A549 (cell line): ENCODE data around the gene TRABD2A. TPM values are rescaled to one million over a fixed set of nuclear protein-coding genes. Genes with fewer than 3 reads are reported as not detected.

Experiments used
- ATAC-seq, 2 experiments: fragments of 200-7000 bp in 1 of 2; fragments of >200 bp in 1 of 2; cut with Nextera tagmentation in 1 of 2; cut with Tn5 transposase in 1 of 2; 3 replicates each; pipeline versions ENCODE4 v1.8.0 to v1.9.1; 2018 to 2020; ENCODE audit warnings: mild to moderate bottlenecking in 1 of 2, moderate library complexity in 1 of 2
- CTCF ChIA-PET: fragments of 300-600 bp; sonication (Branson Sonifier 250); formaldehyde crosslinking; extraction: SDS; loops from one replicate; lab custom pipeline; 2021; ENCODE audit warnings: antibody characterized with exemption, inconsistent platforms; lab: Yijun Ruan, JAX
- POLR2A ChIA-PET: fragments of 350-600 bp; formaldehyde crosslinking; extraction: SDS; loops from one replicate; lab custom pipeline; 2021; ENCODE audit warnings: antibody characterized with exemption, inconsistent platforms; lab: Yijun Ruan, JAX
- DNase-seq, 2 experiments: peaks; one replicate each; pipeline versions ENCODE4 v3.0.0 to v3.0.0-alpha.2; 2011 to 2016; ENCODE audit warnings: low read depth in 1 of 2, low spot score in 1 of 2
- FAIRE-seq: peaks from 2 replicates; lab custom pipeline; 2011; peaks lifted over from hg19 to GRCh38; lab: Jason Lieb, UNC
- H3K27ac ChIP-seq, 2 experiments: fragments of >200 bp; sonication (Bioruptor Twin); formaldehyde crosslinking; 3 replicates each; pipeline ENCODE4 v1.5.1; 2016 to 2017
- H3K4me1 ChIP-seq: fragments of >200 bp; sonication (Bioruptor Twin); formaldehyde crosslinking; 3 replicates; pipeline ENCODE4 v1.6.1; 2016
- H3K4me2 ChIP-seq: fragments of >200 bp; sonication (Bioruptor Twin); formaldehyde crosslinking; 3 replicates; pipeline ENCODE4 v1.6.1; 2016
- H3K4me3 ChIP-seq: fragments of >200 bp; sonication (Bioruptor Twin); formaldehyde crosslinking; 3 replicates; pipeline ENCODE4 v1.5.1; 2016
- H3K9me3 ChIP-seq: fragments of >200 bp; sonication (Bioruptor Twin); formaldehyde crosslinking; 3 replicates; pipeline ENCODE4 v1.6.1; 2016
- ATOH8 ChIP-seq: fragments of 250-450 bp; sonication (Bioruptor Pico); IDR thresholded peaks from 2 replicates; pipeline ENCODE4 v1.5.0; 2020; ENCODE audit warnings: low read depth, mild to moderate bottlenecking, moderate library complexity
- BCL3 ChIP-seq: fragments of >200 bp; sonication (Bioruptor Twin); formaldehyde crosslinking; IDR thresholded peaks from 3 replicates; pipeline ENCODE4 v1.6.1; 2016
- BHLHE40 ChIP-seq: IDR thresholded peaks from 2 replicates; pipeline ENCODE4 v1.6.1; 2012; ENCODE audit warnings: low read depth, low read length, inconsistent platforms
- CHD2 ChIP-seq: fragments of 150-350 bp; IDR thresholded peaks from 2 replicates; pipeline ENCODE4 v1.6.1; 2014; ENCODE audit warnings: low read length; ENCODE audit not compliant: partially characterized antibody
- ELK1 ChIP-seq: fragments of 150-350 bp; IDR thresholded peaks from 2 replicates; pipeline ENCODE4 v1.6.1; 2014; ENCODE audit warnings: low read depth, mild to moderate bottlenecking, low read length
- EP300 ChIP-seq, 2 experiments: fragments of >200 bp; sonication (Bioruptor Twin); formaldehyde crosslinking; IDR thresholded peaks; 2 replicates in 1 of 2; 3 replicates in 1 of 2; pipeline ENCODE4 v1.6.1; 2016 to 2017
- FOSL2 ChIP-seq, 2 experiments: fragments of 450-650 bp in 1 of 2; fragments of >200 bp in 1 of 2; sonication (Bioruptor Twin) in 1 of 2; formaldehyde crosslinking; IDR thresholded peaks; 2 replicates each; pipeline versions ENCODE4 v1.5.0 to v1.6.1; 2016 to 2020; ENCODE audit warnings: mild to moderate bottlenecking in 1 of 2, moderate library complexity in 1 of 2
- FOXS1 ChIP-seq: fragments of 250-450 bp; sonication (Bioruptor Pico); IDR thresholded peaks from 2 replicates; pipeline ENCODE4 v1.5.0; 2020; ENCODE audit warnings: mild to moderate bottlenecking, moderate library complexity
- HES2 ChIP-seq: fragments of >200 bp; sonication (Bioruptor Twin); formaldehyde crosslinking; IDR thresholded peaks from 2 replicates; pipeline ENCODE4 v1.6.1; 2016
- HEYL ChIP-seq: fragments of 250-450 bp; sonication (Bioruptor Pico); IDR thresholded peaks from 2 replicates; pipeline ENCODE4 v1.8.0; 2021; ENCODE audit warnings: mild to moderate bottlenecking, moderate library complexity
- HOXA7 ChIP-seq: fragments of 250-450 bp; sonication (Bioruptor Pico); IDR thresholded peaks from 2 replicates; pipeline ENCODE4 v1.5.0; 2020; ENCODE audit warnings: mild to moderate bottlenecking, moderate library complexity
- HOXB13 ChIP-seq: fragments of 250-450 bp; sonication (Bioruptor Pico); IDR thresholded peaks from 2 replicates; pipeline ENCODE4 v1.5.0; 2020; ENCODE audit warnings: low read depth, mild to moderate bottlenecking, moderate library complexity
- HOXB5 ChIP-seq: fragments of 250-450 bp; sonication (Bioruptor Pico); IDR thresholded peaks from 2 replicates; pipeline ENCODE4 v1.5.0; 2020; ENCODE audit warnings: mild to moderate bottlenecking, moderate library complexity
- JUNB ChIP-seq: fragments of >200 bp; sonication (Bioruptor Twin); formaldehyde crosslinking; IDR thresholded peaks from 2 replicates; pipeline ENCODE4 v1.6.1; 2016
- MAX ChIP-seq: IDR thresholded peaks from 2 replicates; pipeline ENCODE4 v1.6.1; 2012
- MAZ ChIP-seq: fragments of 150-350 bp; IDR thresholded peaks from 2 replicates; pipeline ENCODE4 v1.6.1; 2014; ENCODE audit warnings: antibody characterized with exemption, low read depth, low read length, borderline replicate concordance
- MYC ChIP-seq: IDR thresholded peaks from 2 replicates; pipeline ENCODE4 v1.6.1; 2012; ENCODE audit warnings: mild to moderate bottlenecking, inconsistent platforms, low read length, improper control_type of control experiment, borderline replicate concordance
- NFE2L2 ChIP-seq: fragments of 150-350 bp; conservative IDR thresholded peaks from 2 replicates; pipeline ENCODE4 v1.6.1; 2014; ENCODE audit warnings: low read length
- NR3C1 ChIP-seq: fragments of >200 bp; sonication (Bioruptor Twin); formaldehyde crosslinking; IDR thresholded peaks from 3 replicates; pipeline ENCODE4 v1.6.1; 2017
- PHF8 ChIP-seq: fragments of 200-600 bp; sonication (generic); IDR thresholded peaks from 2 replicates; pipeline ENCODE4 v1.6.1; 2016; ENCODE audit warnings: low read depth, mild to moderate bottlenecking, antibody characterized with exemption, moderate library complexity, borderline replicate concordance
- RAD21 ChIP-seq, 2 experiments: fragments of >200 bp in 1 of 2; sonication (Bioruptor Twin) in 1 of 2; formaldehyde crosslinking in 1 of 2; IDR thresholded peaks in 1 of 2; conservative IDR thresholded peaks in 1 of 2; 2 replicates in 1 of 2; 3 replicates in 1 of 2; pipeline ENCODE4 v1.6.1; 2012 to 2018; ENCODE audit warnings: inconsistent platforms in 1 of 2
- RCOR1 ChIP-seq: fragments of 150-350 bp; IDR thresholded peaks from 2 replicates; pipeline ENCODE4 v1.6.1; 2014; ENCODE audit warnings: antibody characterized with exemption, low read length, low read depth
- RFX5 ChIP-seq: fragments of 450-650 bp; IDR thresholded peaks from 2 replicates; pipeline ENCODE4 v1.7.1; 2014; ENCODE audit warnings: antibody characterized with exemption, mild to moderate bottlenecking, moderate library complexity
- TFCP2L1 ChIP-seq: fragments of 250-450 bp; sonication (Bioruptor Pico); IDR thresholded peaks from 2 replicates; pipeline ENCODE4 v1.5.0; 2021; ENCODE audit warnings: mild to moderate bottlenecking
- TP53 ChIP-seq: fragments of 250-450 bp; sonication (Bioruptor Pico); IDR thresholded peaks from 2 replicates; pipeline ENCODE4 v1.5.0; 2021; ENCODE audit warnings: mild to moderate bottlenecking, moderate library complexity
- ZFP36 ChIP-seq: fragments of 450-650 bp; IDR thresholded peaks from 2 replicates; pipeline ENCODE4 v1.6.1; 2014; ENCODE audit warnings: borderline replicate concordance; ENCODE audit not compliant: partially characterized antibody
- WGBS: methylation state at CpG from one replicate; pipeline ENCODE4 v1.1.6; 2017; ENCODE audit errors: missing lambda C conversion rate; 5-methylcytosine and 5-hydroxymethylcytosine counted together
- polyA plus RNA-seq, 4 experiments: library from polyadenylated mRNA; depleted of rRNA in 3 of 4; stranded (reverse); fragments of >200 nt; fragmentation: RNase III in 1 of 4; extraction: RNeasy Plus Mini Kit Qiagen cat#74134 plus additional on column Dnase treatment in 1 of 4; gene quantifications; 2 replicates in 3 of 4; 3 replicates in 1 of 4; pipeline ENCODE4 v1.2.3, GENCODE V29; 2011 to 2017

TRABD2A gene
- polyA plus RNA-seq, 2 of the 4 experiments (the other 2 are of a cell fraction), result 6.1 to 7.1 TPM

- CTCF ChIA-PET, result interaction anchor here (0.7 to 1.9 kb wide), 3 partner anchors 9 to 15 kb away, joined by 3 to 5 read pairs (median 4); no protein-coding TSS in a partner anchor
- Histone ChIP-seq H3K4me3 (no peak overlapping the region), H3K4me2 (no peak overlapping the region), H3K9me3 (no peaks in the 10 kb centered on the region), H3K27ac (no peak overlapping the region), H3K4me1 (no peaks in the 10 kb centered on the region)
- ATAC-seq, result no peak
- no peak for DNase-seq
- no peak for FAIRE-seq
- TF ChIP-seq HOXB5 (CRISPR knock-in tag) (no peak), MYC (no peak), NR3C1 (no peak), EP300 (IDR thresholded peaks at IDR 0.05) (no peak)
- 49% methylated on average over 8 of the region's 8 CpGs for WGBS
- POLR2A ChIA-PET, result no interaction called here
Observed at GRCh38 chr2:84849271-84849952, 31.5 kb downstream of the TRABD2A start.

- Histone ChIP-seq H3K4me1 (no peaks in the 10 kb centered on the region), H3K4me3 (no peak overlapping the region), H3K27ac (no peak overlapping the region), H3K9me3 (no peaks in the 10 kb centered on the region), H3K4me2 (no peak overlapping the region)
- no peak for DNase-seq
- TF ChIP-seq HOXB5 (CRISPR knock-in tag) (no peak), TP53 (CRISPR knock-in tag) (no peak), MAX (no peak), RFX5 (no peak)
- ChIA-PET POLR2A (no interaction called here), CTCF (interaction anchor here (1.5 kb wide), 1 partner anchor 78 kb away, joined by 3 read pairs; no protein-coding TSS in a partner anchor)
- ATAC-seq, result no peak
- no peak for FAIRE-seq
- 44% methylated on average over 5 of the region's 5 CpGs for WGBS
Observed at GRCh38 chr2:84847326-84848050, 33.4 kb downstream of the TRABD2A start.

GRCh38 chr2:84846741-84847142, 34.1 kb downstream of the TRABD2A start:
- ChIA-PET CTCF (interaction anchor here (1.5 kb wide), 1 partner anchor 79 kb away, joined by 3 read pairs; no protein-coding TSS in a partner anchor), POLR2A (no interaction called here)
- no peak overlapping the region for H3K4me3 ChIP-seq
- DNase-seq (no peak), FAIRE-seq (no peak), ATAC-seq (no peak)
- H3K4me1 ChIP-seq, result no peaks in the 10 kb centered on the region
- TF ChIP-seq HOXA7 (CRISPR knock-in tag) (no peak), MAZ (no peak), RCOR1 (no peak), HOXB13 (CRISPR knock-in tag) (no peak), ELK1 (no peak), HES2 (no peak), CHD2 (no peak), BCL3 (no peak), FOSL2 (IDR thresholded peaks at IDR 0.05) (no peak), FOSL2 (CRISPR knock-in tag; IDR thresholded peaks at IDR 0.05) (no peak), ATOH8 (CRISPR knock-in tag) (no peak), JUNB (no peak), FOXS1 (no peak), TFCP2L1 (CRISPR knock-in tag) (no peak), ZFP36 (no peak), PHF8 (no peak), HEYL (CRISPR knock-in tag) (no peak), BHLHE40 (no peak), NFE2L2 (no peak), NR3C1 (no peak), RAD21 (conservative IDR thresholded peaks at IDR 0.05 in 1 of 2, IDR thresholded peaks at IDR 0.05 in 1 of 2) (no peak)
- H3K27ac ChIP-seq, result no peak overlapping the region
- H3K9me3 ChIP-seq, result no peaks in the 10 kb centered on the region
- no peak overlapping the region for H3K4me2 ChIP-seq
- WGBS, result 54% methylated on average over 2 of the region's 2 CpGs
